HEK293T (cell line): ENCODE results near the gene RCOR3.
"Not testable (repeated sequence)": the region's sequence is repeated elsewhere in the genome, so short reads cannot be mapped to it uniquely, and the experiment has no call there.

Source experiments
- CTCF ChIA-PET: fragments of 350-600 bp; formaldehyde crosslinking; extraction: SDS; loops from one replicate; lab custom pipeline; 2021; ENCODE audit warnings: antibody characterized with exemption, inconsistent platforms; lab: Yijun Ruan, JAX
- POLR2A ChIA-PET: fragments of 350-600 bp; formaldehyde crosslinking; extraction: SDS; loops from one replicate; lab custom pipeline; 2020; ENCODE audit warnings: antibody characterized with exemption, inconsistent platforms; lab: Yijun Ruan, JAX
- DNase-seq: peaks from one replicate; pipeline ENCODE4 v3.0.0; 2012; ENCODE audit warnings: mixed read lengths; ENCODE audit errors: extremely low spot score
- ARNT ChIP-seq: fragments of 450-650 bp; IDR thresholded peaks from 2 replicates; pipeline ENCODE4 v1.6.1; 2017; ENCODE audit warnings: mild to moderate bottlenecking
- BHLHE40 ChIP-seq: fragments of 450-650 bp; IDR thresholded peaks from 2 replicates; pipeline ENCODE4 v1.6.1; 2016; ENCODE audit warnings: mild to moderate bottlenecking, moderate library complexity, borderline replicate concordance
- CTBP1 ChIP-seq: fragments of 450-650 bp; IDR thresholded peaks from 2 replicates; pipeline ENCODE4 v1.6.1; 2016; ENCODE audit warnings: borderline replicate concordance
- ELF4 ChIP-seq: fragments of 450-650 bp; IDR thresholded peaks from 2 replicates; pipeline ENCODE4 v1.6.1; 2017; ENCODE audit warnings: antibody characterized with exemption
- FOXA1 ChIP-seq: fragments of 450-650 bp; IDR thresholded peaks from 2 replicates; pipeline ENCODE4 v1.6.1; 2016; ENCODE audit warnings: mild to moderate bottlenecking
- FOXK2 ChIP-seq: fragments of 450-650 bp; IDR thresholded peaks from 2 replicates; pipeline ENCODE4 v1.6.1; 2016; ENCODE audit warnings: mild to moderate bottlenecking
- FOXM1 ChIP-seq: fragments of 450-650 bp; IDR thresholded peaks from 2 replicates; pipeline ENCODE4 v1.6.1; 2017; ENCODE audit warnings: mild to moderate bottlenecking, borderline replicate concordance
- HDGF ChIP-seq: fragments of 450-650 bp; IDR thresholded peaks from 2 replicates; pipeline ENCODE4 v1.6.1; 2017; ENCODE audit warnings: antibody characterized with exemption, borderline replicate concordance
- L3MBTL2 ChIP-seq: fragments of 450-650 bp; conservative IDR thresholded peaks from 2 replicates; pipeline ENCODE4 v1.6.1; 2016; ENCODE audit warnings: mild to moderate bottlenecking
- LEF1 ChIP-seq: fragments of 450-650 bp; IDR thresholded peaks from 2 replicates; pipeline ENCODE4 v1.6.1; 2017; ENCODE audit warnings: mild to moderate bottlenecking, borderline replicate concordance
- NFRKB ChIP-seq: fragments of 450-650 bp; IDR thresholded peaks from 2 replicates; pipeline ENCODE4 v1.6.1; 2016; ENCODE audit warnings: mild to moderate bottlenecking, moderate library complexity
- SP1 ChIP-seq: fragments of 450-650 bp; IDR thresholded peaks from 2 replicates; pipeline ENCODE4 v1.6.1; 2017
- SUZ12 ChIP-seq: fragments of 450-650 bp; IDR thresholded peaks from 2 replicates; pipeline ENCODE4 v1.6.1; 2016; ENCODE audit warnings: mild to moderate bottlenecking
- TARDBP ChIP-seq: fragments of 450-650 bp; IDR thresholded peaks from 2 replicates; pipeline ENCODE4 v1.6.1; 2016
- ZNF384 ChIP-seq: fragments of 450-650 bp; IDR thresholded peaks from 2 replicates; pipeline ENCODE4 v1.6.1; 2016
- TF ChIP-seq, protein P1 (sequence below): fragments of 450-650 bp; IDR thresholded peaks from 2 replicates; pipeline ENCODE4 v1.6.1; 2016

Gene RCOR3

DNA sequence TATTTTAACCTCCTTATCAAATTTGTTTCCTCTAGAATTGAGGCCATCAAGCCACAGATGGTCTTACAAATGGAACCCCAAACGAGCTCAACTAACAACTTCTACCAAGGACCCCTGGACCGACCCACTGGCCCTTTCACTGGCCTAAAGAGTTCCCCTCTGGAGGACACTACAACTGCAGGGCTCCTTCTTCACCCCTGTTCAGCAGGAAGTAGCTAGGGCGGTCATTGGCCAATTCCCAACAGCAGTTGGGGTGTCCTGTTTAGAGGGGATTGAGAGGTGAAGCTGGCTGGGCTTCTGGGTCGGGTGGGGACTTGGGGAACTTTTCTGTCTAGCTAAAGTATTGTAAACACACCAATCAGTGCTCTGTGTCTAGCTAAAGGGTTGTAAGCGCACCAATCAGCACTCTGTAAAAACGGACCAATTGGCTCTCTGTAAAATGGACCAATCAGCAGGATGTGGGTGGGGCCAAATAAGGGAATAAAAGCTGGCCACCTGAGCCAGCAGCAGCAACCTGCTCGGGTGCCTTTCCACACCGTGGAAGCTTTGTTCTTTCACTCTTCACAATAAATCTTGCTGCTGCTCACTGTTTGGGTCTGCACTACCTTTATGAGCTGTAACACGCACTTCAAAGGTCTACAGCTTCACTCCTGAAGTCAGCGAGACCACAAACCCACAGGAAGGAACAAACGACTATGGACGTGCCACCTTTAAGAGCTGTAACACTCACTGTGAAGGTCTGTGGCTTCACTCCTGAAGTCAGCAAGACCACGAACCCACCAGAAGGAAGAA is 30.4 kb upstream of the RCOR3 start:
- POLR2A ChIA-PET = interaction anchor here (0.6 kb wide), 1 partner anchor 91 kb away, joined by 4 read pairs; no protein-coding TSS in a partner anchor
- CTCF ChIA-PET = not testable (repeated sequence)

DNA sequence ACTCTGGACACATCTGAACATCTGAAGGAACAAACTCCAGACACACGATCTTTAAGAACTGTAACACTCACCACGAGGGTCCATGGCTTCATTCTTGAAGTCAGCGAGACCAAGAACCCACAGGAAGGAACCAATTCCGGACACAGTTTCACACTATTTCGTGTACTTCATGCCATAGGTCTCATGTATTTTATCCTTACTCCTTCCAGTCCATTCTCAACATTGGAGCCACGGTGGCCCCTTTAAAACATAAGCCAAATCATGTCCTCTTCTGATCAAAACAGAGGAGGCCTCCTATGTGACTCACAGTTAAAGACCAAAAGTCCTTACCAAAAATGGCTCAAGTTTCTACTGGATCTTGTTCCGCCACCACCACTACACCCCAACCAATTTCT is 29.8 kb upstream of the RCOR3 start:
- DNase-seq = no peak
- POLR2A ChIA-PET = no interaction called here

More for the DNA sequence above, 30.4 kb upstream of the RCOR3 start:
- not testable (repeated sequence) for DNase-seq

DNA sequence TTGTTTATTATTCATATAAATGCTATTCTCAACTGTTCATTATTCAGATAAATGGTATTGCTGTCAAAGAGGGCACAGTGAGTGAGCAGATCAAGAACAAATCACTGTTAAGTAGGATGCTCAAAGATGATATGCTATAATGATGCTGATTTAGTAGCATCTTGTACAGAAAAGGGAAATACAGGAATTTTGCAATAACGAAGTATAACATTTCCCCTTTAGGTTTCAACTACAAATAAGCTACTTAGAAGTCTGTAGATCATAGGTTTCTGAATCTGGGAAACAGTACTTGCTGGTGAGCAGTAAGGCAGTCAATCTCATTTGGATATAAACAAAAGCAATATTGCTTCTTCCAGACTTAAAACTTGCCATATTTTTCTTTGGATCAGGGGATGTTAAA is 27.3 kb upstream of the RCOR3 start:
- TF ChIP-seq NFRKB (no peak), CTBP1 (no peak), SUZ12 (no peak), ELF4 (no peak), FOXA1 (no peak), L3MBTL2 (no peak), FOXM1 (no peak), ZNF384 (no peak), TARDBP (no peak), LEF1 (no peak), FOXK2 (no peak), HDGF (no peak), ARNT (no peak), SP1 (no peak), BHLHE40 (no peak)
- TF ChIP-seq, protein P1, sequence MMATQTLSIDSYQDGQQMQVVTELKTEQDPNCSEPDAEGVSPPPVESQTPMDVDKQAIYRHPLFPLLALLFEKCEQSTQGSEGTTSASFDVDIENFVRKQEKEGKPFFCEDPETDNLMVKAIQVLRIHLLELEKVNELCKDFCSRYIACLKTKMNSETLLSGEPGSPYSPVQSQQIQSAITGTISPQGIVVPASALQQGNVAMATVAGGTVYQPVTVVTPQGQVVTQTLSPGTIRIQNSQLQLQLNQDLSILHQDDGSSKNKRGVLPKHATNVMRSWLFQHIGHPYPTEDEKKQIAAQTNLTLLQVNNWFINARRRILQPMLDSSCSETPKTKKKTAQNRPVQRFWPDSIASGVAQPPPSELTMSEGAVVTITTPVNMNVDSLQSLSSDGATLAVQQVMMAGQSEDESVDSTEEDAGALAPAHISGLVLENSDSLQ = no peak
- CTCF ChIA-PET = no interaction called here
- DNase-seq = no peak

More for the DNA sequence above, 29.8 kb upstream of the RCOR3 start:
- TF ChIP-seq TARDBP (no peak), ARNT (no peak), FOXK2 (no peak), SP1 (no peak), L3MBTL2 (no peak)
- TF ChIP-seq, protein P1 = no peak
- CTCF ChIA-PET = no interaction called here

DNA sequence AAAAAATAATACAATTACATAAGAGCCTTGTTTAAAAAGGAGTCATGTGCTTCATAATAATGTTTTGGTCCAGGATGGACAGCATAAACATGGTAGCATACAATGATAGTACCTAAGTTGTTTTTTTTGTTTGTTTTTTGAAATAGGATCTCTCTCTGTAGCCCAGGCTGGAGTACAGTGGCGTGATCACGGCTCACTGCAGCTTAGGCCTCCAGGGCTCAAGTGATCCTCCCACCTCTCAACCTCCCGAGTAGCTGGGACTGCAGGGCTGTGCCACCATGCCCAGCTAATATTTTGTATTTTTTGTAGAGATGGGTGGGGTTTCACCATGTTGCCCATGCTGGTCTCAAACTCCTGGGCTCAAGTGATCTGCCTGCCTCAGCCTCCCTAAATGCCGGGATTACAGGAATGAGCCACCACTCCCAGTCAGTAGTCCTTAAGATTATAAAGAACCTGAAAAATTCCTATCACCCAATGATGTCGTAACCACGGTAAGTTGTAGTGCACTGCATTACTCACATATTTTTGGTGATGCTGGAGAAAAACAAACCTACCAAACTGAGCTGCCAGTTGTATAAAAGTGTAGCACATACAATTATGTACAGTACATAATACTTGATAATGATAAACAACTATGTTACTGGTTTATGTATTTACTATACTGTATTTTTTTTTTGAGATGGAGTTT is 22.4 kb upstream of the RCOR3 start:
- POLR2A ChIA-PET = no interaction called here
- TF ChIP-seq, protein P1 = no peak
- TF ChIP-seq ARNT (no peak), FOXK2 (no peak), FOXA1 (no peak), LEF1 (no peak), L3MBTL2 (no peak), TARDBP (no peak), SP1 (no peak), FOXM1 (no peak), CTBP1 (no peak), ZNF384 (no peak), HDGF (no peak), SUZ12 (no peak)
- DNase-seq = no peak
- CTCF ChIA-PET = no interaction called here

More for the DNA sequence above, 27.3 kb upstream of the RCOR3 start:
- POLR2A ChIA-PET = interaction anchor here (1.0 kb wide), 1 partner anchor 26 kb away, joined by 3 read pairs; no protein-coding TSS in a partner anchor

GRCh38 chr1:211237579-211237978 is 21.6 kb upstream of the RCOR3 start:
- no peak for DNase-seq
- ChIA-PET CTCF (no interaction called here), POLR2A (no interaction called here)
- TF ChIP-seq BHLHE40 (no peak), FOXM1 (no peak), CTBP1 (no peak), SUZ12 (no peak), ELF4 (no peak), LEF1 (no peak), HDGF (no peak), FOXA1 (no peak), L3MBTL2 (no peak), ZNF384 (no peak)
- TF ChIP-seq, protein P1 = no peak

DNA sequence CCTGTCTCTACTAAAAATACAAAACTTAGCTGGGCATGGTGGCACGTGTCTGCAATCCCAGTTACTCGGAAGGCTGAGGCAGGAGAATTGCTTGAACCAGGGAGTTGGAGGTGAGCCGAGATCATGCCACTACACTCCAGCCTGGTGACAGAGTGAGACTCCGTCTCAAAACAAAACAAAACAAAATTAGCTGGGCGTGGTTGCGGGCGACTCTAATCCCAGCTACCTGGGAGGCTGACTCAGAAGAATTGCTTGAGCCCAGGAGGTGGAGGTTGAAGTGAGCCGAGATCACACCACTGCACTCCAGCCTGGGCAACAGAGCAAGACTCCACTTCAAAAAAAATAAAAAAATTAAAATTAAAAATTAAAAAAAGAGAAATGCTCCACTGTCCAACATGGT is 18.6 kb upstream of the RCOR3 start:
- DNase-seq, POLR2A ChIA-PET: not testable (repeated sequence)
- CTCF ChIA-PET = interaction anchor here (0.8 kb wide), 1 partner anchor 107 kb away, joined by 3 read pairs; no protein-coding TSS in a partner anchor
